ENCODE data around the gene SNAP25. TPM values are rescaled to one million over a fixed set of nuclear protein-coding genes. Genes with fewer than 3 reads are reported as not detected.

The SNAP25 gene
- total RNA-seq, 1 experiment from 2014 or later, result not detected

- no peak for DNase-seq (ENCODE audit: low spot score)
- in situ Hi-C loops (cut with HindIII; ENCODE audit: low sequenced_read_pairs), result no loop called here
These were observed 131.7 kb downstream of the SNAP25 start for GRCh38 chr20:10350188-10350842.

- DNase-seq (ENCODE audit: low spot score), result no peak
- in situ Hi-C loops (cut with HindIII; ENCODE audit: low sequenced_read_pairs), result no loop called here
These were observed 134.5 kb downstream of the SNAP25 start for GRCh38 chr20:10352934-10353824.

- no peak for DNase-seq (ENCODE audit: low spot score)
- in situ Hi-C loops (cut with HindIII; ENCODE audit: low sequenced_read_pairs), result no loop called here
These were observed 138.0 kb downstream of the SNAP25 start for GRCh38 chr20:10356628-10357027.

Other genes starting within 250 kb of the SNAP25 start
- gene ANKEF1, start 183.8 kb upstream of the SNAP25 start, total RNA-seq (2014; rRNA removed; shearing (Covaris generic)), result 1.2 and 1.4 TPM in 2 replicates
- 8.8 and 9.2 TPM in 2 replicates for gene MKKS, start 215.4 kb downstream of the SNAP25 start, total RNA-seq (2014; rRNA removed; shearing (Covaris generic))
- gene SLX4IP, start 216.5 kb downstream of the SNAP25 start, total RNA-seq (2014; rRNA removed; shearing (Covaris generic)), result 1.0 and 2.7 TPM in 2 replicates

All from G401 (cell line).